Astrocyte (in vitro differentiated cells and primary cell): Measurements from ENCODE around the gene AUTS2. TPM values are rescaled to one million over a fixed set of nuclear protein-coding genes. Genes with fewer than 3 reads are reported as not detected.

Experiments used
- DNase-seq: peaks from one replicate; pipeline ENCODE4 v3.0.0-alpha.2; 2010; ENCODE audit warnings: low read depth
- FAIRE-seq: peaks from 2 replicates; lab custom pipeline; 2011; peaks lifted over from hg19 to GRCh38; lab: Jason Lieb, UNC
- H2AFZ ChIP-seq: 2 replicates; pipeline ENCODE4 v1.6.0; 2012; ENCODE audit warnings: low read depth, low read length, inconsistent platforms
- H3K27ac ChIP-seq: 2 replicates; pipeline ENCODE4 v1.5.1; 2011; ENCODE audit warnings: low read depth, low read length, inconsistent platforms
- H3K27me3 ChIP-seq: 2 replicates; pipeline ENCODE4 v1.6.0; 2011; ENCODE audit warnings: low read length, inconsistent platforms; ENCODE audit not compliant: insufficient read depth
- H3K36me3 ChIP-seq: 2 replicates; pipeline ENCODE4 v1.5.1; 2011; ENCODE audit warnings: low read length, inconsistent platforms; ENCODE audit not compliant: insufficient read depth
- H3K4me1 ChIP-seq: 2 replicates; pipeline ENCODE4 v1.5.1; 2011; ENCODE audit warnings: low read length, inconsistent platforms; ENCODE audit not compliant: insufficient read depth
- H3K4me2 ChIP-seq: 2 replicates; pipeline ENCODE4 v1.6.0; 2012; ENCODE audit warnings: low read length, inconsistent platforms
- H3K4me3 ChIP-seq: 2 replicates; pipeline ENCODE4 v1.5.1; 2011; ENCODE audit warnings: low read depth, mild to moderate bottlenecking, low read length, inconsistent platforms; ENCODE audit not compliant: insufficient read depth
- H3K79me2 ChIP-seq: 2 replicates; pipeline ENCODE4 v1.6.0; 2012; ENCODE audit warnings: mild to moderate bottlenecking, low read length, inconsistent platforms; ENCODE audit not compliant: insufficient read depth
- H3K9ac ChIP-seq: 2 replicates; pipeline ENCODE4 v1.6.0; 2012; ENCODE audit warnings: mild to moderate bottlenecking, low read length, inconsistent platforms
- H3K9me3 ChIP-seq: 2 replicates; pipeline ENCODE4 v1.5.1; 2012; ENCODE audit warnings: low read depth, mild to moderate bottlenecking, low read length, inconsistent platforms; ENCODE audit not compliant: insufficient read depth
- H4K20me1 ChIP-seq: 2 replicates; pipeline ENCODE4 v1.6.0; 2012; ENCODE audit warnings: low read length, inconsistent platforms; ENCODE audit not compliant: insufficient read depth
- H3K27ac Mint-ChIP-seq: one replicate; pipeline ENCODE4 v1.8.0; 2021; ENCODE audit warnings: mild to moderate bottlenecking, mixed read lengths; ENCODE audit not compliant: unreplicated experiment
- H3K27me3 Mint-ChIP-seq: one replicate; pipeline ENCODE4 v1.8.0; 2021; ENCODE audit warnings: low read depth, mixed read lengths; ENCODE audit not compliant: unreplicated experiment
- H3K36me3 Mint-ChIP-seq: one replicate; pipeline ENCODE4 v1.8.0; 2021; ENCODE audit warnings: low read depth, mixed read lengths; ENCODE audit not compliant: unreplicated experiment
- H3K4me1 Mint-ChIP-seq: one replicate; pipeline ENCODE4 v1.8.0; 2021; ENCODE audit warnings: low read depth, mixed read lengths; ENCODE audit not compliant: unreplicated experiment
- H3K4me3 Mint-ChIP-seq: one replicate; pipeline ENCODE4 v1.8.0; 2021; ENCODE audit warnings: mild to moderate bottlenecking, moderate library complexity, mixed read lengths; ENCODE audit not compliant: unreplicated experiment
- H3K9me3 Mint-ChIP-seq: one replicate; pipeline ENCODE4 v1.8.0; 2021; ENCODE audit warnings: mild to moderate bottlenecking, mixed read lengths; ENCODE audit not compliant: unreplicated experiment
- CTCF ChIP-seq: IDR thresholded peaks from 2 replicates; pipeline ENCODE4 v1.5.1; 2011; ENCODE audit warnings: low read depth, mild to moderate bottlenecking, inconsistent platforms, low read length, moderate library complexity; ENCODE audit not compliant: insufficient read depth
- EZH2 ChIP-seq: IDR thresholded peaks from 2 replicates; pipeline ENCODE4 v1.6.1; 2012; ENCODE audit warnings: mild to moderate bottlenecking, low read length, inconsistent platforms; ENCODE audit not compliant: insufficient read depth
- total RNA-seq: library from RNA; stranded (reverse); gene quantifications from 2 replicates; pipeline ENCODE4 v1.2.1, GENCODE V29; 2021

Gene AUTS2
- total RNA-seq, 1 donor from 2014 or later, result 73.2 TPM

GRCh38 chr7:70838292-70838907 lies 1240.1 kb downstream of the AUTS2 start:
- no peak overlapping the region for H2AFZ ChIP-seq
- Mint-ChIP-seq H3K4me3 (no peak overlapping the region), H3K27me3 (no peaks in the 10 kb centered on the region), H3K36me3 (no peaks in the 10 kb centered on the region), H3K9me3 (peaks cover 26% of the 10 kb centered on the region), H3K4me1 (peaks cover 10% of the 10 kb centered on the region), H3K27ac (no peak overlapping the region)
- DNase-seq (no peak), FAIRE-seq (no peak)
- no peaks in the 10 kb centered on the region for H3K36me3 ChIP-seq
- TF ChIP-seq EZH2, result no peak
- no peak for TF ChIP-seq CTCF
- H3K27ac ChIP-seq, result no peak overlapping the region
- H3K4me3 ChIP-seq, result no peak overlapping the region
- no peak overlapping the region for H3K9ac ChIP-seq
- H3K27me3 ChIP-seq, result no peaks in the 10 kb centered on the region
- no peak overlapping the region for H3K4me2 ChIP-seq
- no peaks in the 10 kb centered on the region for H4K20me1 ChIP-seq
- peaks cover 3% of the 10 kb centered on the region for H3K4me1 ChIP-seq
- no peaks in the 10 kb centered on the region for H3K79me2 ChIP-seq
- H3K9me3 ChIP-seq, result peaks cover 15% of the 10 kb centered on the region
